GM18873 (cell line): ENCODE data around the gene ALK.
"Not testable (repeated sequence)": the region's sequence is repeated elsewhere in the genome, so short reads cannot be mapped to it uniquely, and the experiment has no call there.

Source experiments
- ATAC-seq: cut with Tn5 transposase; IDR thresholded peaks from one replicate; pipeline ENCODE4 v1.9.1; 2021; ENCODE audit warnings: mild to moderate bottlenecking, moderate library complexity, moderate number of reproducible peaks; ENCODE audit not compliant: unreplicated experiment, low FRiP score

ALK gene

DNA sequence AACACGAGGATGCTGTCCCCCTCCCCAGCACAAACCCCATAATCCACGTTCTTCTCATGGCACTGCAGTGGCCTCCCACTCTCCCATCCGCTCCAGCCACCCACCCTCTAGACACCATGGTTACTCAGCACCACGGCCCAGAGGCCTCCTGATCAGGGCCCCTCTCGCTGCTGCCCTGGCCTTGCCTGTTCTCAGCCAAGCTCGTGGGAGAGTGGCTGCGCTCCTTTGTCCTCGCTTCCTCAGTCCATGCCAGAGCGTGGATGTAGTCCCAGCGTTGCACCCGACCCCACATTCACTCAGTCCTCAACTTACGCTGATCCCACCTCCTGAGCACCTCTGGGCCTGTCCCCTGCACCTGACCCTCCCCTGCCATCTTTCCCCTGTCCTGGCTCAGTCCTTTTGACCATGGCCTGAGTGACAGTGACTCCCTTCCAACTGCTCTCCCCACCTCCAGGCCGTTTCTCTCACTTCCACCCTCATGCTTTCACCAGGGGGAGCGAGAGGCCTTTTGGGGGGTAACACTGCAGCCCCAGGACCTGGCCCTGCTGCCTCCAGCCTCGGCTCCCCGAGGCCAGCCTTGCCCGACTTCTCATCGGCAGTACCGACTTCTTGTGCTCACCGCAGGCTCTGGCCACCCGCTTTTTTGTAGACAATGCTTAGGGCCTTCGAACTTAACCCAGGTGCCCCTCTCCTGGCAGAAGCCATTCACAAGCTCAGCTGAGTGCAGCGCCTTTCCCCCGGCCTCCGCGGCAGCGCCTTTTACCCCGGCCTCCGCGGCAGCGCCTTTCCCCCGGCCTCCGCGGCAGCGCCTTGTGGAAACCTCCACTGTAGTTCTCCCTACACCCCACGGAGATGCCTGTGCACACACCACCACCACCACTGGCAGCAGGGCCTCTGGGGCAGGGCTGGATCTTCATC lies 674.7 kb downstream of the ALK start:
- no peak for ATAC-seq

DNA sequence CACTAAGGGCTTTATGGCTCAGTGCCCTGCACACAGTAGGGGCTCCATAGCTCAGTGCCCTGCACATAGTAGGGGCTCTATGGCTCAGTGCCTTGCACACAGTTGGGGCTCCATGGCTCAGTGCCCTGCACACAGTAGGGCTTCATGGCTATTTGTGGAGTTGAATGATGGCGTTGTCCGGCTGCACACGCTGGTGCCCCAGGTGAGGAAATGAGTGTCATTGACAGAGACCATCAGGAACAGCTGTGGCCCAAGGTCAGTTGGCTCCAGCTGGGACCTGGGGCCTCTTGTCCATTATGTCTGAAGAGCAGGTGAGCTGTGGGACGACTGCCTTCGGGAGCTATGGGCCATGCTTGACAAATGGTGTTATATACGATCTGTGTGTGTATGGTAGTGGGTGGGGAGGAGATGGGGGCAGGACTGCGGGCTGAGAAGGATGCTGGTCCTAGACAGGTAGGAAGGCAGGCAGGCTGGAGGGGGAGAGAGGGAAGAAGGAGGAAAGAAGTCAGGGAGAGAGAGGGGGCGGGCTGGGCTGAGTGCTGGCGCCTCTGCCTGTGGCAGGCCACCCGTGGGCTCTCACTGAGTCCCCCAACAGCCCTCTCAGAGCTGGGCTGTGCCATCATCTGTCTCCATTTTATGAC lies 675.5 kb downstream of the ALK start:
- no peak for ATAC-seq

DNA sequence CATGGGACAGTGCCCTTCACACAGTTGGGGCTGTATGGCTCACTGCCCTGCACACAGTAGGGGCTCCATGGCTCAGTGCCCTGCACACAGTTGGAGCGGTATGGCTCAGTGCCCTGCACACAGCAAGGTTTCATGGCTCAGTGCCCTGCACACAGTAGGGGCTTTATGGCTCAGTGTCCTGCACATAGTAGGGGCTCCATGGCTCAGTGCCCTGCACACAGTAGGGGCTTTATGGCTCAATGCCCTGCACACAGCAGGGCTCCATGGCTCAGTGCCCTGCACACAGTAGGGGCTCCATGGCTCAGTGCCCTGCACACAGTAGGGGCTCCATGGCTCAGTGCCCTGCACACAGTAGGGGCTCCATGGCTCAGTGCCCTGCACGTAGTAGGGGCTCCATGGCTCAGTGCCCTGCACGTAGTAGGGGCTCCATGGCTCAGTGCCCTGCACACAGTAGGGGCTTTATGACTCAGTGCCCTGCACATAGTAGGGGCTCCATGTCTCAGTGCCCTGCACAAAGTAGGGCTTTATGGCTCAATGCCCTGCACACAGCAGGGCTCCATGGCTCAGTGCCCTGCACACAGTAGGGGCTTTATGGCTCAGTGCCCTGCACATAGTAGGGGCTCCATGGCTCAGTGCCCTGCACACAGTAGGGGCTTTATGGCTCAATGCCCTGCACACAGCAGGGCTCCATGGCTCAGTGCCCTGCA lies 676.2 kb downstream of the ALK start:
- not testable (repeated sequence) for ATAC-seq

DNA sequence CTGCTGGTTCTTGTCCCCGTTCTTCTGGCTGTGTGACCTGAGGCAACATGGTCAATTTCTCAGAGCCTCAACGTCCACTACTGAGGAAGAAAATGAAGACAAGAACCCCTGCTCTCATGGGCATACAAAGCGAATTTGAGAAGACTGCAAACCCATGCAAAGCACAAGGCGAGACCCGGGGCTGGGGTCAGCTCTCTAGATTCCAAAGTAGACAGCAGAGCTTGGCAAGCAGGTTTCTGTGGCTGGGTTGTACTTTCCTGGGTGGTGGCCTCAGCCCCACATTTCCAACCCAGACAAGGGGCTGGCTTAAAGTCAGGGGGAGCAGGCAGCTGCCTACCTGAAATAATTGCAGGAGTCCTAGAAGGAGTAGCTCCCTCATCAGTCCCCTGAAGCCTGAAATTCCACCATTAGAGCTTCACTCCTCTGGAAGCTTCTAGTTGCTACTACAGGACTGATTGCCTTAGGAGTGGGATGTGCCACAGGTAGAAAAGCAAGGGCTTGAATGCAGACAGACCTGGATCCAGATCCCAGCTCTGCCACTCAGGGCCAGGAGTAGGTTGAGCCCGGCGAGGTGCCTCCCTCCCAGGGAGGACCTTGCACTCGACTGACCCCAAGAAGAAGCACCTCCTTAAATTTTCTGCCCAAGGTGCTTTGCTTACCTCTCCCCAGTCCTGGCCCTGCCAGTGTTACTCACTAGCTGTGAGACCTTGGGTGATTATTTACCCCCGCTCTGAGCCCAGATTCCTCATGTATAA lies 678.6 kb downstream of the ALK start:
- no peak for ATAC-seq

DNA sequence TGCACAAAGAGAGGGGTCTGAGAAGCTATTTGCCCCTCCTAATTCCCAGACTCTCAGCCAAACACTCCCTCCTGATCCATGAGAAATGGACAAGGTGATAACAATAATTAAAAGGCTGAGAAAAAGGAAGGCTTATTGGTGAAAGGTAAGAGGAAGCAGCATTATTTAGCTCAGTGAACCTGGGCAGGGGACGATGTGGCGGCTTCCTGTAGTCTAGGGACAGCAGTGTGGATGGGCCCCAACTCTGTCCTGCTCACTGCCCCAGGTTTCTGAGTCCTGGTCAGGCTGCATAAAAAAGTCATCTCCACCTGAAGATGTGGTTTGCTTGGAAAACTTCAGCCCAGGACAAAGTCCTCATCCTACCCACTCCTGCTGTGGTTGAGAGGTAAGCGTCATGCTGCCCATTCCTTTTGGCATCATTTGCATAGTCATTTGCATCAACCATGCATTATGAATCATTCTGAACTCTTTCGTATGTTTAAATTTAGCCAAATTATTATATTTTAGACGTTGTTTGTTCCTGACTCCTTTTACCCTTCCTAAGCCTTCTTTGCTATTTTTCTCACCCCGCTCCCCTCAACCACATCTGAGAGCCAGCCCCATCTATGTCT lies 679.3 kb downstream of the ALK start:
- ATAC-seq: no peak

DNA sequence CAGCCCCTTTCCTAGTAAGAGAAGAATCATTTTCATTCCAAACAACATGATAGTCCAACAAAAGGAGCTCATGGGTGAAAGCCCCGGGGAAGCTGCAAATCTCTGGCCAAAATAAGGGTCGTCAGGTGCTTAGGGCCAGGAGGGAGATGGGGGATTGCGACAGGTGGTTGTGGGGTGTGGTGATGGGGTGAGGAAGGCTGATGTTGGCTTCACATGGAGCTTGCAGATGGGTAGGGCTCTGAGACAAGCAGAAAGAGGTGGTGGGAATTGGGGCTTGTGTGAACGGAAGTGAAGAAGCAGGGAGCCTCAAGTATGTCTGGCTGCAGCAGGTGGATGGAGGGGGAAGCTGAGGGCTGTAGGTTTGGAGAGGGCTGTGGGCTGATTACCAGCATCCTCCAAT lies 680.0 kb downstream of the ALK start:
- no peak for ATAC-seq

DNA sequence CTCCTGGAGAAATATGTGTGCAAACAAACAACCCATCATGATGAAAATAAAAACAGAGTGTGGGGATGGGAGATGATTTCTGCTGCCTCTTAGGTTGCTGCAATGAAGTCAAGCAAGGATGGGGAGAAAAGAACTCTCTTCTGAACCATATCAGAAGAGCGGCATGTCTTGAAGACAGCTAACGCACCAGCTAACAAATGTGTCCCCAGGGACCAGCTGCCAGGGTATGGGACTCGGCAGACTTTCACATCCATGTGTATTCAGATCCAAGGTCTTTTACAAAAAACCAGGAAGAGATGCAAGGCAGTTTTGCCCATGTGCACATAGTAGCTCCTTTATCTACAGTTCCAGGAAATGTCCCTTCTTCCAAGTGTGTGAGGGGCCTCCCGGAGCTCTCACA lies 680.8 kb downstream of the ALK start:
- no peak for ATAC-seq

DNA sequence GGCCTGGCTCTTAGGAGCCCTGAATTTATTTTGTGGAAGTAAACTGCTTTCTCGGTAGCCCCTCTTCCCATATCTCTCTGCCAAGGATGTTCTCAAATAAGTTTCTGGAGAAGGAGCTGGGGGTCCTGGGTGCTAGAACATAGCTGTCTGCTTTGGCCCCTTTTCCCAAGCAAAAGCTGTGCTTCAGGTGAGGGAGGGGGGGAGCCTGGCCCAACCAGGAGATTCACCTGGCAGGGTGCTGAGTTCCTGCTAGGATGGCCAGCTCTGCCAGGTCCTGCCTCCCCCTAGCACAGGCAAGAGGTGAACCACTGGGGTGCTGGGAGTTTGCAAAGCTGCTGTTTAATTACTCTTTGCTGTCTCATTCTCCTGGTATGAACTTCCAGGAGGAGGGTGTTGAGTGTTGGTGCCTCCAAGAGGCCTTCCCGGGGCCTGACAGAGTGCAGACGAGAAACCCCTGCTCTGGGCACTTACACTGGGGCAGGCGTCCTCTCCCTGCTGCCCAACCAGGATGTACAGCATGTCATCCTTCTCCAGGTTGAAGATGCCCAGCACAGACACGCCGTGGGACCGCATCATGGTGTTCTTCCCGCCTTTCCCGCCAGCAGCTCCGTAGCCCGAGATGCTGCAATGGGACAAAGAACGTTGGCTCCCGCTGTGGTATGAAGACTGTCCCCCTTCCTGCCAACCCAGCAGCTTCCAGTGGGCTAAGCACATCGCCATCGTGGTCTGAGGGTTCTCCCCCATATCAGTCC lies 682.0 kb downstream of the ALK start:
- ATAC-seq: no peak

DNA sequence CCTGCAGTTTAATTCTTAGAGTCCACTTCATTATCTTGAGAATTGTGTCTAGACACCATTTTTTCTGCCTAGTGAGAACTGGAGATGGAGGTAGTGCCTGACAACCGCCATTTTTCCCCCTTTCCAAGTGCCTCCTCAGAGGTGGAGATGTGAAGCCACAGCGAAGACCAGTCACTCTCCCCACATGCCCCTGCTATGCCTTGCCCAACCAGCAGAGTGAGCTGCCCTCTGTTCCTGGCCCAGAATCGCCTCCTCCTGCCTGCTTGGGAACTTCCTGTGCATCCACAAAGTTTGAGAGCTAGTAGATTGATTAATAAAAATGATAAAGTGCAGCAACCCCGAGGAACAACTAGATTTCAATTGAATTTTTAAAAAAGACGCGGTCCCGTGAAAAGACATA lies 682.9 kb downstream of the ALK start:
- ATAC-seq: no peak

DNA sequence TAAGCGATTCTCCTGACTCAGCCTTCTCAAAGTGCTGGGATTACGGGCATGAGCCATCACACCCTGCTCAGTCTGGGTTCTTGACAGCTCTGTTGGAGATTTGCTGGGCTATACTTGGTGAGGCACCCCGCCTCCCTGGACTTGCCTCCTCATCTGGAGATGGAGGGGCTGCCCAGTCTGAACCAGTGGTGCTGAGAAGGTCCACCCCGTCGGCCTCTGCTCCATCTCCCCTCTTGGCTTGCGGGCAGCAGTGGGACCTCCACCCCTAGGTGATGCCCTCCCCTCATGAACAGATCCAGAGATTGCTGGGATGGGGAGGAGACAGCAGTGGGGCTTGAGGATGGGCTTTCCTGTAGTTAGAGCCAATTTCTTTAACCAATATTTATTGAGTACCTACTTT lies 685.3 kb downstream of the ALK start:
- ATAC-seq: no peak

DNA sequence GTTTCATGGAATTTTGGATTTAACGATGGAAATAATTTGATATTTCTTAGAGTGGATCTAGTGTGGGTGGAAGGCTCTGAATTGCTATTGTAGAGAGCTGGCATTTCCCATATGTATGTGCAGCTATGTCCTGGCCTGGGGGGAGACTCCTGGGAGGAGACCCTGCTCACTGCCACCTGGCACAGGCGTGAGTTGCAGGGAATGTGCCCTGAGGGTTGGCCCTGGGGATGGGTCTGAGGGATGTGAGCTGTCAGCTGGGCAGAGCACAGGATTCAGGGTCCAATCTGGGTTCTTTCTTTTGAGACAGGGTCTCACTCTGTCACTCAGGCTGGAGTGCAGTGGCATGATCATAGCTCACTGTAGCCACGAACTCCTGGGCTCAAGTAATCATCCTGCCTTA lies 686.0 kb downstream of the ALK start:
- no peak for ATAC-seq

DNA sequence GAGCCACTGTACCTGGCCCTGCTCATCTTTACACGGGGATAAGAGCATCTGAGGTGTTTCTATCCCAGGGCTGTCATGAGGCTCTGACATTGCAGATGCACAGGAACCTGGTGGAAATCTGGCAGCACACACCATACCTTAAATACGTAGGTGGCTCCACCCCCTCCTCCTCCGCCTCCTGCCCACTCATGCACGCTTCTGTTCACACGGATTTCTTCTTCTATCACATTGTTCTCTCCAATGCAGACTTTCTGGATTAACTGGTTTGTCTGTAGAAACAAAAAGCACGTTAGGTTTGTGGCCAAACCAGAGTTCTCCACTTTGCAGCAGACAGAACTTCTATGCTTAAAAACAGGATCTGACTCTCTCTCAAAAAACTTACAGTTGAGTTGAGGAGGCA lies 688.0 kb downstream of the ALK start:
- ATAC-seq: no peak

DNA sequence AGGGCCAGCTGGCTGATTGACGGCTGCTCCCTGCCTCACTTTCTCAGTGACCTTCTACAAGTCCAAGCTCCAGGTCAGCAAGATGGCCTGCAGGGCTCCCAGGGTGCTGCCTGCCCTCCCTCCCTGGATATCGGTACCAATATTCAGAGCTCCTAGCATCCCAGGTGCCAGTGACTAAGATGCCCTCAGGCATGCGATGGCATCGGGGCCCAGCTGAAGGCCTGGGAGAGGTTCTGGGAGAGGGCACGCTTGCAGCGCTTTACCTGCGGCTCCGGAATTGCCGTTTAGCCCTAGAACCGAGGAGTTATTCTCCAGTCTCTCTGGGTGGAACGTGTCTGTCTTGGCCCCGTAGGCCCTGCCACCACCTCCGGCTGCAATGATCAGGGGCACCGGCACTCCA lies 689.3 kb downstream of the ALK start:
- ATAC-seq: no peak

DNA sequence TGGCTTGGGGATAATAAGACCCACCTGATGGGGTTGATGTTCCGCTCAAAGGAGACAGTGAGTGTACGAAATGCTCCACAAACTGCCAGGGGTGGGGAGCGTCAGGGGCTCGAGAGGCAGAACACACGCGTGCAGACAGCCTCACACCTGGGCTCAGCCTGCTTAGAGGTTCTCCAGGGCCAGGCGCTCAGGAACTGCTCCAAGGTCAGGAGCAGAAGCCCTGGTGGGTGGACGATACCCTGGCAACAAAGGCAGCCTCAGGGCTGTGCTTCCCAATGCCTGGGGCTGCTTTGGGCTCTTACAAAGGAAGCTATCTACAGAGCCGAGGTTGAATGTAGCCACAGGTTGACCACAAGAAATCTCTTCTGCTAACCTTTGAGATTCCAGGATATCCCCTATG lies 691.7 kb downstream of the ALK start:
- no peak for ATAC-seq

DNA sequence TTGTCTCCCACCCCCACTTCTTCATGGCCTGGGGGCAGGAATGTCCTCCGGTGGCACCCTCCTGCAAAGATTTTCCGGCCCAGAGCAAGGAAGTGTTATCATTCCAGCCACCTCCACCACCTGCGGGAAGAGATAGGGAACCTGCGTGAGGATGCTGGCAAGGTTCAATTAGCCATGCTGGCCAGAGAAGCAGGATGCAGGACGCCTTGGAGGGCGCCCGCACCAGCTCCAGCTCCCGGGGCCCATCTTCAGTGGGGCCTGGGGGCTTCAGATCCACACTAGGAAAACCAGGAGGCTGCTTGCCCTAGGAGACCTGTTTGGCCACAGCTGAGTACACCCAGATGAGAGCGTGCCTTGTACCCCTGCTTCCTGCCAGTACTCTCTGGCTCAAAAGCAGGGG lies 692.4 kb downstream of the ALK start:
- no peak for ATAC-seq

DNA sequence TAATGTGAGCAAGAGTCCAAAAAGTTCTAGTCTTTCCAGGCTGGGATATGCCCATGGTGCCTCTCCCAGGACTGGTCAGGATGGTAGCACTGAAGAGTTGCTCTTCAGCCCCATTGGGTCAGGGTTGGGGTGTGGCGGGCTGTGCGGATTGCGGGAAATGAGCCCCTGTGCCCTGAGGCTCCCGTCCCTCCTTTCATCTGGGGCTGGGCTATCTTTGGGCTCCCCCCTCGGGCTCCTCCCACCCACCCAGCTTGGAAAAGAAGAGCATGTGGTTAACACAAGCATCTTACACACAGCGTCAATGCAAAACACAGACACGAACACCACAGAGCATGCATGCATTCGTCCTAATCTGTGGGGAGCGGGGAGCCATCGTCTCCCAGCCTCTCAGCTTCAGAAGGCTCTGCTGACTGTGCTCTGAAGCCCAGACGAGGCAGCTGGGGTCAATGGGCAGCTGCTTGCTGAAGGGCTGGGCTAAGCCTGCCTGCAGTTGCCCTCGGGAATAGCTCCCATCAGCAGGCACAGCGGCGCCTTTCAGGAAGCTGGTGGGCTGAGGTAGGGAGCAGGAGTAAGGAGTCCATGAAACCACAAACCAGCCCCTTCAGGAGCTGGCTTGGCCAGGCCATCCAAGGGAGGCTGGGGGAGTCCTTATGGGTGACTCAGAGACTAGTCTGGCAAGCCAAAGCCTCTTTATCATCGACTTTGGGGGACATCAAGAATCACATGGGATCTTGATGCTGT lies 693.3 kb downstream of the ALK start:
- no peak for ATAC-seq

DNA sequence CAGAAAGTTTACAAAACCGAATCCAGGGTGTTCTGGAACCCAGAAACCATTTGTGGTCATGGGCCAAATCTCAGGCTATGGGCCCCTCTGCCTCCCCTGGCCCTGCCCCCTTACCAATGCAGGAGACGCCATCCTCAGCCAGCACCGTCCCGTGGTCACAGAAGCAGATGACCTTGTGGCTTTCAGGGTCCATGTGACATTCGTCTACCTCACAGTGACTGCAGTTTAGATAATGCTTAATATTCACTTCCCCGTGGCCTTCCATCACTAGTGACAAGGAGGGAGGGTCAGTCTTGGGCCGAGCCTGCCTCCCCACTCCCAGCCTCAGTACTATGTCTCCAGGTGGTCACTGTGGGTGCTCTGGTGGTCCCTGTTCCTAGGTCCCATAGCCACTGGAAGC lies 694.6 kb downstream of the ALK start:
- no peak for ATAC-seq

DNA sequence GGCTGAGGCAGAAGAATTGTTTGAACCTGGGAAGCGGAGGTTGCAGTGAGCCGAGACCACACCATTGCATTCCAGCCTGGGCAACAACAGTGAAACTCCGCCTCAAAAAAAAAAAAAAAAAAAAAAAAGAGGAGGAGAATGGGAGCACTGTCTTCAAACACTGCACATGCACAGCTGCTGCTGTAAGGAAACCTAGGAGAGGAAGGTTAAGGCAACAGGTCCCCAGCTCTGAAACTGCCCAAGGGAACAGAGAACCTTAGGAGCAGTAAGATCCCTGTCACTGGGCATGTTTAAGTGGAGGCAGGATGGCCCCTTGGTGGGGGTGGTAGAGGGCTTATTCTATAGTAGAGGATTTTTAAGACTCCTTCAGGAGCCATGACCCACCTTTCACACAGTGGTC lies 695.0 kb downstream of the ALK start:
- no peak for ATAC-seq

DNA sequence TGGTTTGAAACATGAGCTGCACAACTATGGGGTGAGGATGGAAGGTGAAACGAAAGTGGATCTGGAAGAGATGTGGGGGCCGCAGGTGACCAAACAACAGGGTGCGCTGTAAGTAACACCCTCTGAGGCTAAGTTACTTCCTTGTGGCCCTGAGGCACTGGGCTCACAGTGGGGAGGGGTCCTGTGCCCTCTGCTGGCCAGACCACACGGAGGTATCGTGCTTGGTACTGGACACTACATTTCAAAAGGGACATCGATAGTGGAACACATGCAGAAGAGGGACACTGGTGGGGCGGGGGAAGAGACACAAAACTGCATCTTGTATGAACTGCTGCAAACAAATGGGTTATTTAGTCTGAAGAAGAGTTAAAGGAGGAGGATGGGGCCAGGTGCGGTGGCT lies 695.6 kb downstream of the ALK start:
- ATAC-seq: no peak
